HFFc6 (cell line): Measurements from ENCODE around the gene NFATC2. TPM values are rescaled to one million over a fixed set of nuclear protein-coding genes. Genes with fewer than 3 reads are reported as not detected.
A peak's percentile ranks its signal among the peaks of the same experiment; 100 is the strongest.

Experiments used
- DNase-seq: peaks from one replicate; pipeline ENCODE4 v3.0.0-alpha.2; 2018
- H3K27ac Mint-ChIP-seq: 2 replicates; pipeline ENCODE4 v1.8.0; 2020; ENCODE audit warnings: mild to moderate bottlenecking, mixed read lengths
- H3K27me3 Mint-ChIP-seq: 2 replicates; pipeline ENCODE4 v1.8.0; 2021; ENCODE audit warnings: mild to moderate bottlenecking, moderate library complexity, mixed read lengths; ENCODE audit not compliant: insufficient read depth
- H3K36me3 Mint-ChIP-seq: 2 replicates; pipeline ENCODE4 v1.8.0; 2021; ENCODE audit warnings: low read depth, mixed read lengths
- H3K4me1 Mint-ChIP-seq: 2 replicates; pipeline ENCODE4 v1.8.0; 2020; ENCODE audit warnings: low read depth, mixed read lengths
- H3K4me3 Mint-ChIP-seq: 2 replicates; pipeline ENCODE4 v1.8.0; 2020; ENCODE audit warnings: mild to moderate bottlenecking, moderate library complexity, mixed read lengths
- H3K9me3 Mint-ChIP-seq: 2 replicates; pipeline ENCODE4 v1.8.0; 2020; ENCODE audit warnings: mild to moderate bottlenecking, mixed read lengths
- CTCF ChIP-seq: fragments of 200-600 bp; sonication (generic); IDR thresholded peaks from 2 replicates; pipeline ENCODE4 v1.5.0; 2021; ENCODE audit warnings: antibody characterized with exemption, mild to moderate bottlenecking
- long read RNA-seq: library from polyadenylated mRNA; unstranded; transcript quantifications from one replicate; pipeline ENCODE4 v2.0.0, GENCODE V29; 2019
- total RNA-seq, 6 experiments: library from RNA; stranded (reverse); fragmentation: NEBNext Ultra II Directional; extraction: Animal tissue kit (Norgen Biotek cat#: 25700); gene quantifications; 2 replicates in 1 of 6; 3 replicates in 5 of 6; pipeline ENCODE4 v1.2.3, GENCODE V29; 2021

The NFATC2 gene
- total RNA-seq = 1 to 10 TPM in 1 of 6 experiments, under 1 TPM in 5; 0.50 to 1.1 (median 0.84) TPM
- long read RNA-seq, partial matches to known transcripts = 0 of 2 reads
- long read RNA-seq, other reads (novel, unspliced or antisense) = 2 of 2 reads

- peaks cover 6% of the 10 kb centered on the region for H3K9me3 Mint-ChIP-seq
- no peak within 1 kb of the TSS for H3K27ac Mint-ChIP-seq
- H3K27me3 Mint-ChIP-seq = peaks cover 4% of the 10 kb centered on the region; the same call in 1 of the 2 replicates
- H3K4me3 Mint-ChIP-seq = no peak within 1 kb of the TSS
- H3K4me1 Mint-ChIP-seq = peaks cover 15% of the 10 kb centered on the region; the same call in 1 of the 2 replicates
- TF ChIP-seq CTCF = no peak
- peaks cover 14% of the 10 kb centered on the region for H3K36me3 Mint-ChIP-seq
- no peak for DNase-seq
These were observed at the start of gene NFATC2 for GRCh38 chr20:51542571-51543421. TSS of gene NFATC2 (minus strand) at chr20:51542719. CDS start at chr20:51542499, 220 bp downstream.

DNA sequence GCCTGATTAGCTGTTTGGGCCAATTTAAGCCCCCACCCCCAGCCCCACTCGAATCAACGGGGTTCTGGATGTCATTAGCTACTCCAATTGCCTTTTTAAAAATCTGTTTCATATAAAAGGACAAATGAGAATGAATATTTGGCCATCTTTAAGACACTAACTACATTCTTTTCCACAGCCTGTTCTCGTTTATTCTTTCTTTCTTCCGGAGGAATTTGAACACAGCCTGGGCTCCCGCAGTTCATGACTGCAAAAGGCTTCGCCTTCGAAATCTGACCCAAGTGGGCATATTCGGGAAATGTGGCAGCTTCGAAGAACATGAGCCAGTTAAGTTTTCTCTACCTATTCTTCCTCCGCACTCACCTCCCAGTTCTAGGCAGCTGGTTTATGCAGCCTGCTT lies 49.4 kb upstream of the NFATC2 start:
- no peak for TF ChIP-seq CTCF
- Mint-ChIP-seq H3K27me3 (peaks cover 2% of the 10 kb centered on the region; the same call in 1 of the 2 replicates), H3K9me3 (no peaks in the 10 kb centered on the region)

DNA sequence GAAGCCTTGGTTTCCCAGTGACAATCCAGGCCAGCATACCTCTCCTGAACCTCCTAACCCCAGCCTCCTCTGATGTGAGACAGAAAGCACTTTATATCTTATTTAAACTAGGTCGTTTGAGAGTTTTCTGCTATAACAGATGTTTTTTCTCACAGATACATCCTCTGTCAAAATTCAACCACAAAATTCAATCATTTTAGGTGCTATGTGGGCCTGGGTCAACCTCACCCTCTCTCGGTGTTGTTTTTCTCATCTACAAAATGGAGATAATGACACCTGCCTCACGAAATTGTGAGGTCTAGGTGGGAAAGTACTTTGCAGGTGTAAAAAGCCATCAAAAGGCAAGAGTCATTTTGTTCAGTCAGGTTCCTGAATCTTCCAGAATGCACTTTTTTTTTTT lies 46.2 kb upstream of the NFATC2 start:
- Mint-ChIP-seq H3K27me3 (no peaks in the 10 kb centered on the region; the same call in none of the 2 replicates), H3K9me3 (no peaks in the 10 kb centered on the region), H3K4me3 (no peak overlapping the region), H3K4me1 (peaks cover 22% of the 10 kb centered on the region), H3K36me3 (no peaks in the 10 kb centered on the region), H3K27ac (no peak overlapping the region)
- no peak for DNase-seq
- no peak for TF ChIP-seq CTCF

More for the DNA sequence above, 49.4 kb upstream of the NFATC2 start:
- H3K4me3 Mint-ChIP-seq = no peak overlapping the region
- H3K4me1 Mint-ChIP-seq = peaks cover 27% of the 10 kb centered on the region
- H3K27ac Mint-ChIP-seq = no peak overlapping the region
- H3K36me3 Mint-ChIP-seq = no peaks in the 10 kb centered on the region
- no peak for DNase-seq

GRCh38 chr20:51587145-51587544 lies 44.6 kb upstream of the NFATC2 start:
- peaks cover 19% of the 10 kb centered on the region for H3K4me1 Mint-ChIP-seq
- H3K4me3 Mint-ChIP-seq = no peak overlapping the region
- H3K27ac Mint-ChIP-seq = no peak overlapping the region
- DNase-seq = no peak
- H3K9me3 Mint-ChIP-seq = no peaks in the 10 kb centered on the region
- no peak for TF ChIP-seq CTCF
- H3K27me3 Mint-ChIP-seq = no peaks in the 10 kb centered on the region; the same call in none of the 2 replicates
- no peaks in the 10 kb centered on the region for H3K36me3 Mint-ChIP-seq

- DNase-seq = peak; percentile 87
- no peaks in the 10 kb centered on the region for H3K9me3 Mint-ChIP-seq
- no peaks in the 10 kb centered on the region for H3K36me3 Mint-ChIP-seq
- 0 out of 2 replicates have a peak overlapping the region, but pooled peaks have one; percentile 6 for H3K4me3 Mint-ChIP-seq
- H3K4me1 Mint-ChIP-seq = peaks cover 19% of the 10 kb centered on the region
- peaks cover 2% of the 10 kb centered on the region for H3K27me3 Mint-ChIP-seq
- H3K27ac Mint-ChIP-seq = peak overlapping the region; percentile 69
- no peak for TF ChIP-seq CTCF
These were observed 43.5 kb upstream of the NFATC2 start for GRCh38 chr20:51586005-51586440.
